PC-9 (cell line): ENCODE results near the gene RNF13.

Source experiments
- CTCF ChIP-seq: fragments of 200-600 bp; sonication (generic); conservative IDR thresholded peaks from 2 replicates; pipeline ENCODE4 v1.6.1; 2017; ENCODE audit warnings: mixed run types, antibody characterized with exemption, mild to moderate bottlenecking, moderate library complexity
- EZH2 ChIP-seq: fragments of 200-600 bp; sonication (generic); IDR thresholded peaks from 2 replicates; pipeline ENCODE4 v1.8.0; 2017; ENCODE audit warnings: antibody characterized with exemption, low read depth

GRCh38 chr3:149954812-149955211, 141.8 kb downstream of the RNF13 start:
- no peak for TF ChIP-seq CTCF
- no peak for TF ChIP-seq EZH2
